HG02870 (cell line): ENCODE data around the gene CAMSAP2.
"Not testable (repeated sequence)": the region's sequence is repeated elsewhere in the genome, so short reads cannot be mapped to it uniquely, and the experiment has no call there.

Experiments used
- ATAC-seq: cut with Tn5 transposase; IDR thresholded peaks from one replicate; pipeline ENCODE4 v1.9.1; 2021; ENCODE audit warnings: mild to moderate bottlenecking, moderate library complexity; ENCODE audit not compliant: unreplicated experiment

CAMSAP2 gene

DNA sequence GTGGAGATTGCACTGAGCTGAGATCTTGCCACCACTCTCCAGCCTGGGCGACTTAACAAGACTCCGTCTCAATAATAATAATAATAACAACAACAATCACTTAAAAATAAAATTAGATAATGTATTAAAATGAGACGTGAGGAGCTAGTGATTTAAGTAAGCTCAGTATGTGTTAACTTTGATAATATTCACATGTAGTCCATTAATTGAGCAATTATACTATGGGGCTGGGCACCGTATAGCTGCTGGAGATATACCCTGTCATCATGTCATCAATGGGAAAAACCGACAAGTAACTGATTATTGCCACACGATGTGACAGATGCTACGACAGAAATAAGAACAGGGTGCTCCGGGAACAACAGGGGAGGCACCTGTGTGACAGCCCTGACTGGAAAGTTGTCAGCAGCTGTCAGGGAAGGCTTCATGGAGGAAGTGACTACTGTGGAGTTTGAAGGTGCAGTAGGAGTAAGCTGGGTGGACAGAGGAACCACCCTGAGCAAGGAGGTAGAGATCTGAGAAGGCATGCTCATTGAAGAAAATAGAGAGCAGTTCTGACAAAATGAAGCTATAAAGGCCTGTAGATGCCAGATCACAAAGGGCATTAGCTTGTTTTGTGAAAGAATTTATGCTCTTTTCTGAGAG, 924 bp upstream of the CAMSAP2 start:
- ATAC-seq, result no peak

- ATAC-seq, result peak; percentile 46
These were observed 407 bp downstream of the CAMSAP2 start for GRCh38 chr1:200738949-200739651.

DNA sequence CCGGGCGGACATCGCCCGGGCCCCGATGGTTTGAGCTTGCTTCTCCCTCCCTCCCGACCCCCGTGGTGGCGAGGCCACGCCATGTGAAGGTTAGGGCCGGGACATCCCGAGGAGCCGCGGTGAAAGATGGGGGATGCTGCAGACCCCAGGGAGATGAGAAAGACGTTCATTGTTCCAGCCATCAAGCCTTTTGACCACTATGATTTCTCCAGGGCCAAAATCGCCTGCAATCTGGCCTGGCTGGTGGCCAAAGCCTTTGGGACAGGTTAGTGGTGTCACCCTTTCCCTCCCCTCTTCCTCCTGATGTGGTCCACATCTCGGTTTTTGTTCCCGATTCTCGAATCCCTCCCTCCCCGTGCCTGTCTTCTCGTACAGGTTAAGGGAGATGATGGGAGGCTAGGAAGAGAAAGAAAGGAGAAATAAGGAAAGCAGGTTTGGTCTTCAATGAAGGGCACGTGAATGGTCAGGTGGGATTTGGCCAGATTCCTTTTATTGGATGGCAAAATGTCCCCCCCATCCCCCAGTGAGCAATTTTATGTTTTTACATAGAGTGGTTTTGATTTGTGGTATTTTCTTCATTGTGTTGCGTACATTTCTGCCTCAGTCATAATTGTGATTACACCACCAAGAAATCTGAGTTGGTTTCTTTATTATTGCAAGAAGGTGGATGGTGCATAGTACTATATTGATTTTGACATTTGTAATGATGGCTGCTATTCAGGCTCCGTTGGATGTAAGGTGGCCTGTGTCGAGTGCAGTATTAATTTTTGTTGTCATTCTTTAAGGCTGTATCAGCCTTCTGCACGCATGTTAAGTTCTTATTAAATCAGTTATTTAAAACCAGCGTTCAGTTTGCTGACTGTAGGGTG, 1.2 kb downstream of the CAMSAP2 start:
- ATAC-seq, result peak; percentile 3

- ATAC-seq, result no peak
These were observed 2.0 kb downstream of the CAMSAP2 start for GRCh38 chr1:200740571-200741208.

DNA sequence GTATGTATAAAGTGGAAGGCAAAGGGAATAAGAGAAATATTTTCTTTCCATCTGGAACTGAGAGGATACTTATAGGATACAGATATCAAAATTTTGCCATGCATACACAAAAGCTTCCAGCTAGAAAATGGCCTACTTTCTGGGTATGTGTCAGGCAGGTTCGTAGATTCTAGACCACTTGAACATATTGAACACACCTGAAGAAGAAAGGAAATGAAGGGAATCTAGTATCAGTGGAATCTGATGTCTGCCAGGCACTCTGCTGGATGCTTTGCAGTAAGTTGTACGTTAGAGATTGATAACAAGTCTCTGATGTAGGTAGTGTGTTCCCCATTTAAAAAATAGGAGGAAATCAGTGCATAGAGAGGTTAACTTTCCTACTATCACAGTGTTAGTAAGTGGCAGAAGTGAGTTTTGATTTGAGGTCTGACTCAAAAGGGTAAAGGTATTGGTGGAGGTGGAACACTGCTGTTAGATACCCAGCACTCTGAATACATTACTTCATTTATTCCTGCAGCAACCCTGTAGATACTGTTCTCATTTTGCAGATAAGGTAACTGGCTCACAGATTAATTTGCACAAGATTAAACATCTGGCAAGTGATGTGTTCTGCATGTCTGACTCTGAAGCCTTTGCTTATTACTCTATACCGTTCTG, 3.0 kb downstream of the CAMSAP2 start:
- ATAC-seq, result no peak

- ATAC-seq, result no peak
These were observed 5.5 kb downstream of the CAMSAP2 start for GRCh38 chr1:200744143-200744542.

- ATAC-seq, result no peak
These were observed 10.4 kb downstream of the CAMSAP2 start for GRCh38 chr1:200749090-200749489.

GRCh38 chr1:200750749-200751148, 12.1 kb downstream of the CAMSAP2 start:
- not testable (repeated sequence) for ATAC-seq

DNA sequence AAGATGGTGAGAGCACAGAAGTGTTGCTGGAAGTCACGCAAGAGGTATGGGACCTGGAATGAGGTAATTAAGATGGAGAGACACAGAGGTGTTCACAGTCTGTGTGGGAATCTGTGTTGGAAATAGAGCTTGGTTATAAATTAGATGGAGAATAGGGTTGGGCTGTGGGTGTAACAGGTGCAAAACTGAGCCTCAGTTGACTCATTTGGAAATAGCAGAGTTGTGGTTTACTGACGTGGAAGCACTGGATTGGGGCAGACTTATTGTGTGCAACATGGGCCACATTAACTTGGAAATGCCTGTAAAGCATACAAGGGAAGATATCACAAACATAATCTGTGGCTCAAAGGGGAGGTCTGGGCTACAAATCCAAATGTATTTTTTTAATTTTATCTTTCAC, 13.0 kb downstream of the CAMSAP2 start:
- ATAC-seq, result peak; percentile 94

DNA sequence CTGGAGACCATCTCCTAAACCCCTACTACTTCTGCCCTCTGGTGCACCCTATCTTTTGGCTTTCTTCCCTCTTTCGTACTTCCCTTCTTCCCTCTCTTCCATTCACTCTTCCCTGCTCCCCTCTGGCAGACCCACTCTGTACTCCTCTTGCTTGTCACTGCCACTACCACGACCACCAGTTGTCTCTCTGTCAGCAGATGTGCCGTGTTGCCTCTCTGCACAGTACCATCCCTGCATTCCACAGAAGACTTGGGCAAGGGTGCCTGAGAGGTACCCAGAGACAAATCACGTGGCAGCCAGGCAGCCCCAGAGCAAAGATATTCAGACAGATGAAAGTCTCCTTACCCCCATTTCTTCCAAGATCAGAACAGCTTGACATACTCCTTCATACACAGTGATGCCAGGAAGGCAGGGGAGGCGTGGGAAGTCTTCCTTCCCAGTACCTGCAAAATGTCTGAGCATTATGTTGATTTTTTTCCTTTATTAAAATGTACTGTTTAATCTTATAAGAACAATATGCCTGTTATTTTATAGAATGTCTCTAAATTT, 15.0 kb downstream of the CAMSAP2 start:
- no peak for ATAC-seq

GRCh38 chr1:200755456-200755855, 16.8 kb downstream of the CAMSAP2 start:
- no peak for ATAC-seq

DNA sequence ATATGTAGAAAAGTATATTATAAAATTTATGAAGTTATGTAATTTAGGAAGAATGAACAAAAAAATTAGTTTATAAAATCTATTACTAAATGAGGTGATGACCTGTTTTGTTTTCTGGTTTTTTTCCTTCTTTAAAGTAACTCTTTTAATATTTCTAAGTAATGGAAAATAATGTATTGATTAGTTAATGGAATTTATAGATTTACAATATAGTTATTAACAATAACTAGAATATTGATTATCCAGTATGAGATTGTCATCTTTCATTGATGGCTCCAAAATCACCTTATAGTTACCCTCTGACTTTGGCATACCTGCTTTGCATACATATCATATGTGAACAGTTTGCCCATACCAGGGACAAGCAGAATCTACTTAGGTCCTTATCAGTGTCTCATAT, 23.4 kb downstream of the CAMSAP2 start:
- no peak for ATAC-seq

GRCh38 chr1:200767321-200767720, 28.6 kb downstream of the CAMSAP2 start:
- ATAC-seq, result no peak

- ATAC-seq, result no peak
These were observed 33.2 kb downstream of the CAMSAP2 start for GRCh38 chr1:200771625-200772555.

GRCh38 chr1:200774311-200774710, 35.6 kb downstream of the CAMSAP2 start:
- ATAC-seq, result no peak

DNA sequence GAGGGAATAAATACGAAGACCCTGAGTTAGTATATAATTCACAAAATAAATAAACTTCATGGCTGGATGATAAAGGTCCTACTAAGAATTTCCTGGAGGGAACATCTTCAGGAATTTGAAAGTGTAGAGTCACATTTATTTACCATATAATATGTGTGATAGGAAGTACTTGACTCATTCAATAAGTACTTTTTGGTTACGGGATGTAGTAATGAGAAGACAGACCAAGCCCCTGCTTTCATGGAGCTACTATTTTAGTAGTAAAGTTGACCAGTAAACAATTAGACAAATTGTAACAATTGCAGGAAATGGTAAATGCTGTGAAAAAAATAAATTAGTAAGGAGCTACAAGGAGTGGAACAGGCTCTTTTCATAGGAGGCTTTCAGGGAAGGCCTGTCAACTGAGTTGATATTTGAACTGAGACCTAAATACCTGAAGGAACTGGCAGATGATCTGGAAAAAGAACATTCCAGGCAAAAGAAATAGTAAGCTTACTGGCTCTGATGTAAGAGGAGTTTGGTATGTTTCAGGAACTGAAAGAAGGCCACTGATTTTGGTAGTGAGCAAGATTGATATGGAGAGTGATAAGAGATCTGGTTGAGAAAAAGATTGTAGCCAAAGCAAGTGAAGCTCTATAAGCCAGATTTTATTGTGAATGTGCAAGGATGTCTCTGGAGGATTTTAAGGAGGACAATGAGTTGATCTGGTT, 36.2 kb downstream of the CAMSAP2 start:
- peak; percentile 56 for ATAC-seq

DNA sequence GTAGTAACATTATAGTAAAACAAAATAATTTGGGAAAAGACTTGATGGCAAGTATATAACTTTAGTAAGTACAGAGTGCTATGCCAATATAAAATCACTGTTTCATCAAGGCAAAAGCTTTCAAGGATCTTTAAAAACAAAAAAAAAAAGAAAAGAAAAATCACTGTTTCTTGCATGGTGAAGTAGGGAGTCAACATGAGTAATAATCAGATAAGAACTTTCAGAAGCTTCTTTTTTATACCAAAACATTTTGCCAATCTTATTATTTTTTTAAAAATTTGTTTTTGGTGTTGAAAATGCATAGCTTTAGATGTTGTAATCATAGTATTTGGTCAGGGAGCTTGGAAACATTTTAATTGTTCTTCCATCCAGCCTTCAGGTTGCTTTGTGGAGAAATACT, 37.2 kb downstream of the CAMSAP2 start:
- no peak for ATAC-seq

- no peak for ATAC-seq
These were observed 38.3 kb downstream of the CAMSAP2 start for GRCh38 chr1:200776949-200777348.

DNA sequence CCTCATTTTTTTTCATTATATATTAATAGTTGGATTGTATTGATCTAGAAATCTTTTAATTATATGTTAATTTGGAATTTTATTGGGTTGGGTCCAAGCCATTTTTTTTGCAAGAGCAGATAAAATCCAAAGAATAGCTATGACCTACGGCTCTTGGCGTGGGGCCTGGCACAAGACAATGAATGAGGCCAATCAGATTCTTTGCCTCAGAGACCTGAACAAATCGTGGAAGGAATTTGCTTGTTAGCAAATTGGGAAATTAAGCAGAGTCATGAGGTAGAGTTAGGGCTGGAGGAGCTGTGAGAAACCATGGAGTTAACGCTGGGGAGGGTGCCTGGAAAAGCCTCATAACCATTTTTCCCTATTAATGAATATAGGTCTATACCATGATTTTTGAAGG, 40.1 kb downstream of the CAMSAP2 start:
- ATAC-seq, result no peak
